CD1c-positive myeloid dendritic cell (primary cell): ENCODE data around the gene ETV3L.

Source experiments
- DNase-seq: peaks from one replicate; pipeline ENCODE4 v3.0.0-alpha.2; 2016; ENCODE audit errors: extremely low spot score

Gene ETV3L

DNA sequence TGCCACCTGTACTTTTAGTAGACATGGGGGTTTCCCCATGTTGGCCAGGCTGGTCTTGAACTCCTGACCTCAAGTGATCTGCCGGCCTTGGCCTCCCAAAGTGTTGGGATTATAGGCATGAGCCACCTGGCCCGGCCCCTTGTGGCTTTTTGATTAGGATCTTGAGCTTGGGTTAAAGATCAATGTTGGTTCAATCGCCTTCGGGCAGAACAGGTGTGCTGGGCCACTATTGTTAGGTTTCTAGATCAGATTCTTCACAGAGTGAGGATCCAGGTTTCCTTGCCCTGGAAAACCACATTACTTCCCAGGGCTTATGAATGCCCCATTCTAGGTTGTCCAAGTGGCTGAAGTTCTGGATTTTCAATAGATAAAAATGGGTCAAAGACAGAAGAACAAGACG, 32.5 kb upstream of the ETV3L start:
- DNase-seq = no peak

DNA sequence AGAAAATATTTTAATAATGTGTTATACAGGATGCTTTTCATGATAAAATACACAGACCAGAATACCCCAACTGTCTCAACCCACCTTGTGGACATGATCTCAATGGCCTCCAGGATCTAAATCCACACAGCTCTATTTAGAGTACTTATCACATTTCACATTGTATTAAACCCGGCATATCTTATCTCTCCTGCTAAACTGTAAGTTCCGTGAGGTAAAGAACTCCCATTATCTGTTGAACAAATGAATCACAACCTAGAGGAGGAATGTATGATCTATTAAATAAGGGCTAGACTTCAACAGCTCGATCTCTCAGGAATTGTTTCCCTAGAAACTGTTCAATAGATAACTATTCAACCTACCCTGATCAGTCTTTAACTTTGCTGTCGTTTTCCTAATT, 31.7 kb upstream of the ETV3L start:
- DNase-seq = no peak

GRCh38 chr1:157124855-157125254, 25.2 kb upstream of the ETV3L start:
- no peak for DNase-seq

GRCh38 chr1:157119448-157119847, 19.8 kb upstream of the ETV3L start:
- no peak for DNase-seq

GRCh38 chr1:157119008-157119407, 19.4 kb upstream of the ETV3L start:
- DNase-seq = no peak

DNA sequence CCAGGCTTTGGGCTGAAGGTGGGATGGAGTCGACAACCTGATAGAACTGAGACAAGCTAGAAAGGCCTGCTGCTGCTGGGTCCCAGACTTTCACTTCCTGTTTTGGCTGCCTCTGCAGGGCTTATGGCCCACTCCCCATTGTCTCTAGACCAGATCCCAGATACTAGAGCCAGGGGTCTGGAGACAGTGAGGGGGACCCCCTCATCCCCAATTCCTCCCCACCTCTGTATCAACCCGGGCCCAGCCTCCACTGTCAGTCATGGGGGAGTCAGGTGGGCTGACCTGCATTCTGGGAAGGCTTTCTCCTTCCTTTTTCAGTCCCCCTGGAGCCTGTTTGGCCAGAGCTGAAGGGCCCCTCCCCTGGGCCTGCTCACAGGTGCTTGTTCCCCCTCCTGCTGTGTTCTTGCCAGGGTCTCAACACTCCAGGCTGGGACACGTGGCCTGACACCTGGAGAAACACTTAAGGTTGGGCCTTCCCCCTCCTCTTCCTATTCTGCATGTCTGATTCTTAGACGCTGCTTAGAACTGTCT, 18.0 kb upstream of the ETV3L start:
- DNase-seq = no peak

DNA sequence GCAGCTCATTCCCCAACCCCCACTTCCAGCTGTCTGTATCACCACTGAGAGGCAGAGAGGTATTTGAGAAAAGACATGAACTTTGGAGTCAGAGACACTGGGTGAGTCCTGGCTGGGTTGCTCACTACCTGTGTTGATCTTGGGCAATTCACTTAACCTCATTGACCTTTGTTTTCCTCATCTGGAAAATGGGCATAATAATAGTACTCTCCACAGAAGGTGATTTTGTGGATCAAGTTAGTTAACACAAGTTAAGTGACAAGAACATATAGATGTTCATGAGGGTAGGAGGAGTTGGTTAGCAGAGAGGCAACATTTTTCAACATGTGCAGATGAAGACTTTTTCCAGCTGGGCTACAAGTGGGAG, 17.1 kb upstream of the ETV3L start:
- DNase-seq = no peak

GRCh38 chr1:157115851-157116736, 16.5 kb upstream of the ETV3L start:
- no peak for DNase-seq

DNA sequence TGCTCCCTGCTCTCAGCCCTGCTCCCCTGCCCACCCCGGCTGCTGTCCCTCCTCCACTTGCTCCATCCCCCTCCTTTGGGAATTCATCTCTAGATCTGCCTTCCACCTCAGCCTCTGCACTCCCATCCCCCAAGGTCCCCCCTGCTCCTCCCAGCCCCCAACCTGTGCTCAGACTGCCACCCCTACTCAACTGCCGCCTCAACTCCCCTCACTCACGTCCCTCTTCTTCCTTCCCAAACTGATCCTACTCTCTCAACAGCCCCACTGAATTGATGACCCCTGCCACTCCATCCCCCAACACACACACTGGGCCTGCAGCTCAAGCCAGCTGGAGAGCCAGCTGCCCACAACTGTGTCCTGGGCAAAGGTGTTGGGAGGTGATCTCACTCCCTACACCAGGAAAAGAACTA, 15.8 kb upstream of the ETV3L start:
- no peak for DNase-seq

DNA sequence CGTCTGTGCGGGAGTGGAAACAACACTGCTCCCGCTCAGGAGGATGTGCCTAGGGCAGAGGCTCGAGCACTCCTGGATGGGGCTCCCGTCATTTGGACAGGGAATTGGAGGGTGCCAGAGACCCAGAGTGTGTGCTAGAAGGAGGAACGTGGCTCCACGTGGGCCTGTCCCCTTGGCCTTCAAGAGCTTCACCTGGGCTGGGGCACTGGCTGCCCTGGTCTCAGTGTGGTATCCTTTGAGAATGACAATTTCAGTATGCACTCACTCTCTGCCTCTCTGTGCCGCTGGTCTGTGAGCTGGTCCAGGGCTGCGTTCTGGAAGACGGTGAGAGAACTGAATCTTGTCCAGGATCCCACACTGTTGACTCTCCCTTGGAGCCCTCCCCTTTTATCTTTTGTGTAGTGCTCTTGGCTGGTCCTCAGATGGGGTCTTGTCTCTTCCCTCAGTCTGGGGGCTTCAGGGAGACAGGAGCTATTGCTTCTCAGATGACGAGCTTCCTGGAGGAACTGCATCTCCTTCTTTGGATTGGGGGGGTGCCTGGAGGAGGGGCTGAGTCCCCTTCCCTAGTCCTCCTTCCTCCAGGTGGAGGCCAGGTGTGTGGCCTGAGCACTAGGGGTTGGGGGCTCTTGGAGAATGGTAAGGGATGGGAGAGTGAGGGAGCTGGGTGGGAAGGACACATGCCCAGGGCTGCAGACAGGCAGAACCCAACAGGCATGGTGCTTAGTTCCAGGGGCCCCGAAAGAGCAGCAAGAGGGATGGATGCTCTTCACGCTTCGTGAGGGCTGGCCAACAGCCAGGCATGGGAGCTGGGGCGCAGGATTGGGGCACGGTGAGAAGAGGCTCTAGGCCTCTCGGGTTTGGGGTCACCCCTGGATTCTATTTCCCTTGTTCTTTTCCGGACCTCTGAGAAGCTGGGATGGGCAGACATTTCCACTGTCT, 14.8 kb upstream of the ETV3L start:
- DNase-seq = no peak

- no peak for DNase-seq
These were observed 14.0 kb upstream of the ETV3L start for GRCh38 chr1:157113631-157114030.

DNA sequence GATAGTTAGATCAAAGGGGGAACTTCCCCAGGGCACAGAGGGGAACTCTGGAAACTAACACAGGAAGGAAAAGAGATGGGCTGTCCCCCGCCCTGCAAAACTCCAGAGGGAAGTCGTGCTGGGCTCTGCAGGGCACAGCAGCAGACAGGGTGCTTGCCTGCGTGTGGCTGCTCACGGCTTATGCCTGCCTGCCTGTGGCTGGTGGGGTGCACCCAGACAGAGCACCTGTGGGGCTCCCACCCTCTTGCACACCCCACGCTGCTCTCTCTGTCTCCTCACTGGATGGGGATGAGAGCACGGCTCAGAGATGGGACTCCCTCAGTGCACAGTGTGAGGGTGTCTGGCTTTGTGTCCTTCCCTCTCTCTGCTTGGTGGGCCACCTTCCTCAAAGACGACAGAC, 13.5 kb upstream of the ETV3L start:
- DNase-seq = peak; percentile 52

DNA sequence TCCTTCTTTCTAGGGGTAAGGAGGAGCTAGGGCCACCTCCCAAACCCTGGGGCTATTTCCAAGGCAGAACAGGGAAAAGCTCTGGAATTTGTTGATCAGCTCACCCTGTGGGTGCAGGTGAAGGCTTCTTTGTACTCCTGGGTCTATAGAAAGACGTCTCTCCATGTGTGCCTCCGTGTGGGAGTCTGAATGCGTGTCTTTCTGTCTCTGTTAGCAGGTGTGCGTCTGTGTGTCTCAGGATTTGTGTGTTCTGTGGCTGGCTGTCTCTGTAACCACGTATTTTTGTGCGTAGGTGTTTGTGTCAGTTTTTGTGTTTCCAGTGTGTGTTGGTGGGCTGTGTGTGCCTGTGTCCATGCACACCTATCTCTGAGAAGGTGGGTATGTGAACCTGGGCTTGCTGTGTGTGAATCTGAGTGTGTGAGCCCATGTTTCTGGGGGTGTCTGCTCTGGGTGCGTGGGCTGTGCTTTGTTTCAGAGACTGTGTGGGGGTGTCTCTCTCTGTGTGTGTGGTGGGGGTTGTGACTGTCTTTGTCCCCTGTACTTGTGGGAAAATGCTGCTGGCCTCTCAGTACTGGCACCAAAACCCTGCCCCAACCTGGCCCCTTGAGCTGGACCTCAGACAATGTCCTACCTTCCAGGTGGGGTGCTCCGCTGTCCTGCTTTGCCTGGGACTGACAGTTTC, 12.7 kb upstream of the ETV3L start:
- no peak for DNase-seq

DNA sequence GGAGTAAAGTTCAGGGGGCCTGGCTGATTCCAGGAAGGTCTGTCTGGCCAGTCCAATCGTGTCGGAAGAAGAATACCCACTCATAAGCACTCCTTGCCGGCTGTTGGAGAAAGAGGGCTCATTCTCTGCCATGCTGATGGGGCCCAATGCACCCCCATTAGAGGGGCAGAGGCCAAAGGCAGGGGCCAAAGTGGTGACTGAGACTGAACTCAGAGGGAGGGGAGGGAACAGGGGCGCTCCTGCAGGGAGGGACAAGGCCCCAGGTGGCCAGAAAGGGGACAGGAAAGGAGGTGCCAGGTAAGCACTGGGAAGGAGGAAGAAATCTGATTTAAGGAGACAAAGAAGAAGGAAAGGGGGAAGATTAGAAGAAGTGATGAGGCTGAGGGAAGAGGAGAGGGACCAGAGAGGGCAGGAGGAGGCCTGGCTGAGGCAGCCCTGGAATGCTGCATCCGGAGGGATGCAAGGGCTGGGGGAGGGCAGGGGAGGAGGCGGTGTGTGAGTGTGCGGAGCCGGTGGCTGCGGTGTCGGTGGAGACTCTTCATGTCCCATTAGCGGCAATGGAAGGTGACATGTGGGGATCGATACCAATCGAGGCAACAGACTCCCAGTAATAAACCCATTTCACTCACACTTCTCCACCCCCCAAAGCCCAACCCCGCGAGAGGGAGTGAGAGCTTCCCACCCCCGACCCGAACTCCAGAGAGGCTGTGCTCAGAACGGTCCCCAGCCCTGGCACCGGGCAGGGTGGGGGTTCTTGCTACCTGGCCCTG, 12.0 kb upstream of the ETV3L start:
- no peak for DNase-seq

GRCh38 chr1:157110686-157111085, 11.1 kb upstream of the ETV3L start:
- no peak for DNase-seq

DNA sequence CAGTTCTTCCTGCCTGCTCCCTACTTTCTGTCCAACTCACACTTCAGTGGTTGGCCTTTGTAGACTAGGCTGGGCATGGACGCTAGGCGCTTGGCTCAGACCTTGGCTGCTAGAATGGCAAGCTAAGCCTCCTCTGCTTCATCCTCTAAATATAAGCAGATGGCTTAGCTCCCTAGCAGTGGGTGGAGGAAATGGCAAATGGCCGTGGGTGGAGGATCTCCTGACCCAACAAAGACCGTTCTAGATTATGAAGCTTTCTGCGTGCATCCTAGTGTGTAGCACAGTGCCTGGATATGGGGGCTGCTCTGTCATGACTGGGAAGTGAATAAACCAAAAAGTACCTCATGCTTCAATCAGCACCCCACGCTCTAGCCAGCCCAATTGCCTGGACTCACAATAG, 10.4 kb upstream of the ETV3L start:
- peak; percentile 87 for DNase-seq

GRCh38 chr1:157108448-157108847, 8.8 kb upstream of the ETV3L start:
- DNase-seq = no peak

GRCh38 chr1:157107702-157108101, 8.1 kb upstream of the ETV3L start:
- no peak for DNase-seq

DNA sequence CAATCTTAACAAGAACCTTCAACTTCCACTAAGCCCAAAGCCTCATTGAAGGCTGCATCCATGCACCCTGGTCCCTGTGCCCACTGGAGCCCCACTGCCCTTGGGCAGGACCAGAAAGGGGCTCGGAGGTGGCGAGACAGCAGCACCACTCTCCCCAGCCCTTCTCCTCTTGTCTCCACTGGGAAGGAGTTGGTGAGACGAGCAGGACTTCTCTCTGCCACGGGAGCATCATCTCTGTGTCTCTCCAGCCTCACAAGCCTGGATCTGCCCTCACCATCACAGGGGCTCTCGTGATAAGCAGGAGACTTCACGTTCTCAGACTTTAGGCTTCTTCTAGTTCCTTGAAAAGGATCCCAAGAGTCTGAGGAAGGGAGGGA, 7.2 kb upstream of the ETV3L start:
- no peak for DNase-seq

GRCh38 chr1:157105988-157106812, 6.6 kb upstream of the ETV3L start:
- peak; percentile 92 for DNase-seq
